Adrenal gland (tissue), 12 donors: ENCODE results near the gene SMAD3. TPM values are rescaled to one million over a fixed set of nuclear protein-coding genes. Genes with fewer than 3 reads are reported as not detected.

Experiments used
- DNase-seq, 7 donors: peaks; one replicate each; pipeline ENCODE4 v3.0.0-alpha.2; 2019 to 2020
- H3K27ac ChIP-seq, 5 donors: fragments of 200-600 bp; sonication (generic) in 4 of 5; 1 replicate in 3 of 5; 2 replicates in 2 of 5; pipeline versions ENCODE4 v1.5.1 to v1.8.0; 2016 to 2020; ENCODE audit warnings: mild to moderate bottlenecking in 1 of 5
- H3K27me3 ChIP-seq: fragments of 200-600 bp; 2 replicates; pipeline ENCODE4 v1.8.0; 2021
- H3K36me3 ChIP-seq, 2 donors: fragments of 200-600 bp; replicated peaks in 1 of 2; 1 replicate in 1 of 2; 2 replicates in 1 of 2; pipeline versions ENCODE4 v1.5.1 to v1.8.0; 2018 to 2022
- H3K4me1 ChIP-seq, 2 donors: fragments of 200-600 bp; replicated peaks in 1 of 2; 1 replicate in 1 of 2; 2 replicates in 1 of 2; pipeline versions ENCODE4 v1.5.1 to v1.8.0; 2018 to 2021
- H3K4me3 ChIP-seq, 4 donors: fragments of 200-600 bp; sonication (generic) in 3 of 4; one replicate each; pipeline ENCODE4 v1.5.1; 2016 to 2018
- H3K9me3 ChIP-seq, 3 donors: fragments of 200-600 bp; sonication (generic) in 1 of 3; replicated peaks in 1 of 3; 1 replicate in 2 of 3; 2 replicates in 1 of 3; pipeline versions ENCODE4 v1.5.1 to v1.8.0; 2016 to 2021
- POLR2A ChIP-seq, 2 donors: fragments of 450-650 bp; IDR thresholded peaks; one replicate each; pipeline ENCODE4 v1.6.1; 2017; ENCODE audit warnings: antibody characterized with exemption in 2 of 2, mild to moderate bottlenecking in 2 of 2, moderate library complexity in 1 of 2
- WGBS, 4 donors: extraction: QIAGEN DNeasy Blood & Tissue Kit in 2 of 4; methylation state at CpG; one replicate each; pipeline versions ENCODE4 v1.1.5 to v1.1.7; 2013 to 2017; 5-methylcytosine and 5-hydroxymethylcytosine counted together
- intact Hi-C, 2 donors: fragments of 100-400 bp; cut with DNase I; formaldehyde crosslinking; loops; one replicate each; pipeline versions ENCODE4 v1.14.1 to v1.15.0; 2022 to 2023
- polyA plus RNA-seq, 3 donors: library from polyadenylated mRNA; stranded (reverse); fragments of 200-250 nt in 2 of 3; fragments of 350-450 nt in 1 of 3; fragmentation: Illumina TruSeq in 1 of 3; extraction: RNeasy Lipid Tissue Mini Kit (QIAGEN cat#74804) in 1 of 3; gene quantifications; one replicate each; pipeline ENCODE4 v1.2.3, GENCODE V29; 2013 to 2014
- total RNA-seq, 9 donors: library from RNA; depleted of rRNA in 4 of 9; stranded (reverse); fragments of >200 nt in 4 of 9; fragments of 120-200 nt in 1 of 9; fragmentation: NEBNext Ultra II Directional in 1 of 9; extraction: Animal tissue kit (Norgen Biotek cat#: 25700) in 1 of 9; gene quantifications; one replicate each; pipeline versions ENCODE4 v1.1.0 to v1.2.4, GENCODE V29; 2013 to 2023
- TF ChIP-seq, protein P1 (sequence below), 6 experiments: fragments of 450-650 bp in 4 of 6; fragments of 200-600 bp in 2 of 6; sonication (generic) in 1 of 6; IDR thresholded peaks; 1 replicate in 5 of 6; 2 replicates in 1 of 6; pipeline versions ENCODE4 v1.5.1 to v1.8.0; 2016 to 2021; ENCODE audit warnings: antibody characterized with exemption in 6 of 6, mild to moderate bottlenecking in 2 of 6, moderate library complexity in 1 of 6
- donor health status: healthy with polysubstance abuse.
- donor health status: Bipolar disorder and iron deficiency.
- donor health status: DM: yes; HTN: yes; CAD: no.
- donor health status: DM: no; HTN: no; CAD: no.
- donor health status: DM: no; HTN: no; CAD: no.
- donor health status: DM: yes; HTN: yes; CAD: no.

The SMAD3 gene
- total and polyA plus RNA-seq, 12 donors = 6.4 to 92.0 (median 8.0) TPM

DNA sequence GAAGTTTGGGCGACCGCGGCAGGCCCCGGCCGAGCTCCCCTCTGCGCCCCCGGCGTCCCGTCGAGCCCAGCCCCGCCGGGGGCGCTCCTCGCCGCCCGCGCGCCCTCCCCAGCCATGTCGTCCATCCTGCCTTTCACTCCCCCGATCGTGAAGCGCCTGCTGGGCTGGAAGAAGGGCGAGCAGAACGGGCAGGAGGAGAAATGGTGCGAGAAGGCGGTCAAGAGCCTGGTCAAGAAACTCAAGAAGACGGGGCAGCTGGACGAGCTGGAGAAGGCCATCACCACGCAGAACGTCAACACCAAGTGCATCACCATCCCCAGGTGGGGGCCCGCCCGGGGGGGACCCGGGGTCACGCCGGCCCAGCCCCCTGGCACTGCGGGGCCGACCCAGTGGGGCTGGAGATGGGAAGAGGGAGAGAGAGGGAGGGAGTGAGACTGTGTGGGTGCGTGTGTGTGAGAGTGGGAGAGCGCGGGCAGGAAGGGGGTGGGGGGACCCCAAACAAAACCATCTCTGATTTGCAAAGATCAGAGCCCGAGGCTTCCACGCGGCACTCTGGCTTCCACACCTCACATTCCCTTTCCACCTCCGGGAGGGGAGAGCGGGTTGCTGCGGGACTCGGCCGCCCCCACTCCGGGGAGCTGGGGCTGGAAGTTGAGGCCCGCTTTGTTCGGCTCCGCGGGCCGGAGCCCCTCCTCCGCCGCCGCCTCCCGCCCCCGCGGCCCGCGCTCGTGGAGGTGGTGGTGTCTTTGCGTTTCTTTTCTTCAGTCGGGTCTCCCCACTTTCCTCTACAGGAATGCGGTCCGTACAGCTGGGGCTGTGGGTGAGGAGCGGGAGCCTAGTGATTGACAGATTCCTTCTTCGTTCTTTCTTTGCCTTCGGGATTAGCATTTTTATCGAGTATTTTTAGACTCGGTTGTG, 898 bp downstream of the SMAD3 start:
- TF ChIP-seq, protein P1, sequence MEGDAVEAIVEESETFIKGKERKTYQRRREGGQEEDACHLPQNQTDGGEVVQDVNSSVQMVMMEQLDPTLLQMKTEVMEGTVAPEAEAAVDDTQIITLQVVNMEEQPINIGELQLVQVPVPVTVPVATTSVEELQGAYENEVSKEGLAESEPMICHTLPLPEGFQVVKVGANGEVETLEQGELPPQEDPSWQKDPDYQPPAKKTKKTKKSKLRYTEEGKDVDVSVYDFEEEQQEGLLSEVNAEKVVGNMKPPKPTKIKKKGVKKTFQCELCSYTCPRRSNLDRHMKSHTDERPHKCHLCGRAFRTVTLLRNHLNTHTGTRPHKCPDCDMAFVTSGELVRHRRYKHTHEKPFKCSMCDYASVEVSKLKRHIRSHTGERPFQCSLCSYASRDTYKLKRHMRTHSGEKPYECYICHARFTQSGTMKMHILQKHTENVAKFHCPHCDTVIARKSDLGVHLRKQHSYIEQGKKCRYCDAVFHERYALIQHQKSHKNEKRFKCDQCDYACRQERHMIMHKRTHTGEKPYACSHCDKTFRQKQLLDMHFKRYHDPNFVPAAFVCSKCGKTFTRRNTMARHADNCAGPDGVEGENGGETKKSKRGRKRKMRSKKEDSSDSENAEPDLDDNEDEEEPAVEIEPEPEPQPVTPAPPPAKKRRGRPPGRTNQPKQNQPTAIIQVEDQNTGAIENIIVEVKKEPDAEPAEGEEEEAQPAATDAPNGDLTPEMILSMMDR (IDR thresholded peaks at IDR 0.05) = no peak
- no peak for TF ChIP-seq POLR2A (IDR thresholded peaks at IDR 0.05)
- WGBS, 4 donors = 0 to 2% (median 1%) methylated on average over 39 to 72 of the region's 72 CpGs
- intact Hi-C loops = no loop called here
- Histone ChIP-seq H3K4me3 (peak overlapping the region; percentile 25 to 83 (median 62)), H3K9me3 (no peaks in the 10 kb centered on the region), H3K36me3 (no peaks in the 10 kb centered on the region), H3K27ac (peak overlapping the region in 4 of 5 donors; percentile 15 to 95 (median 85)), H3K4me1 (peaks cover 21 to 25% of the 10 kb centered on the region in 2 donors), H3K27me3 (no peaks in the 10 kb centered on the region)
- peak in 3 of 7 donors; percentile 37 to 42 (median 42) for DNase-seq

GRCh38 chr15:67066959-67067853, 1.8 kb downstream of the SMAD3 start:
- DNase-seq = no peak
- peak overlapping the region in 2 of 4 donors; percentile 65 to 83 for H3K4me3 ChIP-seq
- intact Hi-C loops = no loop called here
- H3K4me1 ChIP-seq = peaks cover 21 to 25% of the 10 kb centered on the region in 2 donors
- WGBS, 4 donors = 31 to 41% (median 38%) methylated on average over 19 to 28 of the region's 28 CpGs
- peak overlapping the region in 1 of 5 donors; percentile 95 for H3K27ac ChIP-seq
- no peaks in the 10 kb centered on the region for H3K9me3 ChIP-seq
- no peaks in the 10 kb centered on the region for H3K27me3 ChIP-seq
- TF ChIP-seq, protein P1 (IDR thresholded peaks at IDR 0.05) = no peak
- no peak for TF ChIP-seq POLR2A (IDR thresholded peaks at IDR 0.05)
- no peaks in the 10 kb centered on the region for H3K36me3 ChIP-seq

GRCh38 chr15:67067930-67068551, 2.6 kb downstream of the SMAD3 start:
- Histone ChIP-seq H3K4me3 (peak overlapping the region in 1 of 4 donors; percentile 83), H3K27ac (no peak overlapping the region), H3K9me3 (no peaks in the 10 kb centered on the region), H3K36me3 (no peaks in the 10 kb centered on the region), H3K27me3 (no peaks in the 10 kb centered on the region), H3K4me1 (peaks cover 21 to 25% of the 10 kb centered on the region in 2 donors)
- TF ChIP-seq, protein P1 (IDR thresholded peaks at IDR 0.05) = no peak
- no peak for TF ChIP-seq POLR2A (IDR thresholded peaks at IDR 0.05)
- intact Hi-C loops = no loop called here
- no peak for DNase-seq
- WGBS, 4 donors = 78 to 93% (median 87%) methylated on average over 3 of the region's 3 CpGs
